WERI-Rb-1 (cell line): ENCODE measurements around the gene PRLH.

Experiments used
- DNase-seq: peaks from one replicate; pipeline ENCODE4 v3.0.0-alpha.2; 2020
- H3K27ac ChIP-seq: fragments of 250-450 bp; sonication (Bioruptor Pico); 2 replicates; pipeline ENCODE4 v1.5.1; 2020; ENCODE audit warnings: mild to moderate bottlenecking, moderate library complexity
- H3K27me3 ChIP-seq: fragments of 250-450 bp; sonication (Bioruptor Pico); 2 replicates; pipeline ENCODE4 v1.5.1; 2021; ENCODE audit warnings: mild to moderate bottlenecking, low read depth, moderate library complexity; ENCODE audit not compliant: insufficient read depth, severe bottlenecking
- H3K36me3 ChIP-seq: fragments of 250-450 bp; sonication (Bioruptor Pico); 2 replicates; pipeline ENCODE4 v1.5.1; 2020; ENCODE audit warnings: mild to moderate bottlenecking, moderate library complexity
- H3K4me3 ChIP-seq: 2 replicates; pipeline ENCODE4 v1.5.1; 2011; ENCODE audit warnings: low read depth, mild to moderate bottlenecking, control low read depth, low read length
- H3K9me3 ChIP-seq: fragments of 250-450 bp; sonication (Bioruptor Pico); 2 replicates; pipeline ENCODE4 v1.5.1; 2021; ENCODE audit warnings: mild to moderate bottlenecking, moderate library complexity; ENCODE audit not compliant: severe bottlenecking
- CTCF ChIP-seq: IDR thresholded peaks from 2 replicates; pipeline ENCODE4 v1.5.1; 2011; ENCODE audit warnings: low read depth, mild to moderate bottlenecking, control low read depth, inconsistent platforms, low read length

Gene PRLH

GRCh38 chr2:237524631-237525030 lies 41.7 kb upstream of the PRLH start:
- H3K36me3 ChIP-seq = no peaks in the 10 kb centered on the region
- no peak overlapping the region for H3K27ac ChIP-seq
- no peaks in the 10 kb centered on the region for H3K9me3 ChIP-seq
- no peak for TF ChIP-seq CTCF
- H3K4me3 ChIP-seq = no peak overlapping the region
- H3K27me3 ChIP-seq = peaks cover 45% of the 10 kb centered on the region
- no peak for DNase-seq

- Histone ChIP-seq H3K27ac (no peak overlapping the region), H3K4me3 (no peak overlapping the region), H3K27me3 (peaks cover 43% of the 10 kb centered on the region), H3K9me3 (no peaks in the 10 kb centered on the region), H3K36me3 (no peaks in the 10 kb centered on the region)
- no peak for DNase-seq
- TF ChIP-seq CTCF = no peak
Measured at GRCh38 chr2:237525559-237526157, 40.7 kb upstream of the PRLH start.

GRCh38 chr2:237527233-237527632 lies 39.1 kb upstream of the PRLH start:
- no peak for TF ChIP-seq CTCF
- H3K9me3 ChIP-seq = no peaks in the 10 kb centered on the region
- DNase-seq = no peak
- H3K27ac ChIP-seq = no peak overlapping the region
- H3K4me3 ChIP-seq = no peak overlapping the region
- H3K36me3 ChIP-seq = no peaks in the 10 kb centered on the region
- peaks cover 53% of the 10 kb centered on the region for H3K27me3 ChIP-seq

- no peak overlapping the region for H3K27ac ChIP-seq
- H3K36me3 ChIP-seq = no peaks in the 10 kb centered on the region
Measured at GRCh38 chr2:237527766-237528165, 38.6 kb upstream of the PRLH start.

GRCh38 chr2:237529452-237530402 lies 36.6 kb upstream of the PRLH start:
- no peaks in the 10 kb centered on the region for H3K36me3 ChIP-seq

More at GRCh38 chr2:237527766-237528165, 38.6 kb upstream of the PRLH start:
- no peak for DNase-seq
- H3K9me3 ChIP-seq = no peaks in the 10 kb centered on the region
- no peak overlapping the region for H3K4me3 ChIP-seq
- H3K27me3 ChIP-seq = peaks cover 59% of the 10 kb centered on the region
- no peak for TF ChIP-seq CTCF

More at GRCh38 chr2:237529452-237530402, 36.6 kb upstream of the PRLH start:
- Histone ChIP-seq H3K27ac (no peak overlapping the region), H3K27me3 (peaks cover 73% of the 10 kb centered on the region), H3K9me3 (no peaks in the 10 kb centered on the region), H3K4me3 (no peak overlapping the region)
- no peak for DNase-seq
- no peak for TF ChIP-seq CTCF
